IPS-15b (cell line): ENCODE results near the gene PHACTR1.

Experiments
- H3K27me3 ChIP-seq: one replicate; pipeline ENCODE4 v1.6.1; 2013; ENCODE audit warnings: low read length; ENCODE audit not compliant: control insufficient read depth, insufficient read depth
- H3K36me3 ChIP-seq: one replicate; pipeline ENCODE4 v1.6.1; 2013; ENCODE audit warnings: low read length; ENCODE audit not compliant: control insufficient read depth, insufficient read depth
- H3K4me1 ChIP-seq: one replicate; pipeline ENCODE4 v1.6.1; 2013; ENCODE audit warnings: mild to moderate bottlenecking, low read length; ENCODE audit not compliant: control insufficient read depth, insufficient read depth
- H3K4me3 ChIP-seq: one replicate; pipeline ENCODE4 v1.5.1; 2013; ENCODE audit warnings: low read depth, low read length
- H3K9ac ChIP-seq: one replicate; pipeline ENCODE4 v1.6.1; 2013; ENCODE audit warnings: low read depth, mild to moderate bottlenecking, low read length
- H3K9me3 ChIP-seq: one replicate; pipeline ENCODE4 v1.6.1; 2013; ENCODE audit warnings: mild to moderate bottlenecking, low read length; ENCODE audit not compliant: control insufficient read depth, insufficient read depth

The PHACTR1 gene

GRCh38 chr6:13164291-13164690, 447.7 kb downstream of the PHACTR1 start:
- Histone ChIP-seq H3K36me3 (no peaks in the 10 kb centered on the region), H3K9ac (no peak overlapping the region), H3K4me3 (no peak overlapping the region), H3K4me1 (no peaks in the 10 kb centered on the region), H3K27me3 (no peaks in the 10 kb centered on the region), H3K9me3 (no peaks in the 10 kb centered on the region)

GRCh38 chr6:13165502-13166172, 449.1 kb downstream of the PHACTR1 start:
- no peaks in the 10 kb centered on the region for H3K9me3 ChIP-seq

GRCh38 chr6:13166269-13166668, 449.7 kb downstream of the PHACTR1 start:
- no peaks in the 10 kb centered on the region for H3K9me3 ChIP-seq
- no peaks in the 10 kb centered on the region for H3K4me1 ChIP-seq
- no peak overlapping the region for H3K9ac ChIP-seq
- H3K36me3 ChIP-seq: no peaks in the 10 kb centered on the region
- no peaks in the 10 kb centered on the region for H3K27me3 ChIP-seq
- H3K4me3 ChIP-seq: no peak overlapping the region

More at GRCh38 chr6:13165502-13166172, 449.1 kb downstream of the PHACTR1 start:
- no peak overlapping the region for H3K9ac ChIP-seq
- H3K4me3 ChIP-seq: no peak overlapping the region
- H3K4me1 ChIP-seq: no peaks in the 10 kb centered on the region
- H3K36me3 ChIP-seq: no peaks in the 10 kb centered on the region
- H3K27me3 ChIP-seq: no peaks in the 10 kb centered on the region

- H3K4me1 ChIP-seq: no peaks in the 10 kb centered on the region
- H3K9me3 ChIP-seq: no peaks in the 10 kb centered on the region
- H3K36me3 ChIP-seq: no peaks in the 10 kb centered on the region
- no peak overlapping the region for H3K4me3 ChIP-seq
- no peaks in the 10 kb centered on the region for H3K27me3 ChIP-seq
- H3K9ac ChIP-seq: no peak overlapping the region
Measured at GRCh38 chr6:13166916-13167315, 450.3 kb downstream of the PHACTR1 start.

GRCh38 chr6:13172291-13172690, 455.7 kb downstream of the PHACTR1 start:
- peaks cover 24% of the 10 kb centered on the region for H3K4me1 ChIP-seq
- H3K9ac ChIP-seq: no peak overlapping the region
- no peaks in the 10 kb centered on the region for H3K27me3 ChIP-seq
- H3K4me3 ChIP-seq: no peak overlapping the region
- no peaks in the 10 kb centered on the region for H3K36me3 ChIP-seq
- no peaks in the 10 kb centered on the region for H3K9me3 ChIP-seq

GRCh38 chr6:13175087-13175486, 458.5 kb downstream of the PHACTR1 start:
- Histone ChIP-seq H3K4me3 (no peak overlapping the region), H3K36me3 (no peaks in the 10 kb centered on the region), H3K27me3 (no peaks in the 10 kb centered on the region), H3K9me3 (no peaks in the 10 kb centered on the region), H3K4me1 (peaks cover 24% of the 10 kb centered on the region), H3K9ac (no peak overlapping the region)

GRCh38 chr6:13175759-13176158, 459.2 kb downstream of the PHACTR1 start:
- Histone ChIP-seq H3K4me3 (no peak overlapping the region), H3K9ac (no peak overlapping the region), H3K36me3 (no peaks in the 10 kb centered on the region), H3K27me3 (no peaks in the 10 kb centered on the region), H3K4me1 (peaks cover 24% of the 10 kb centered on the region), H3K9me3 (no peaks in the 10 kb centered on the region)

- no peak overlapping the region for H3K4me3 ChIP-seq
- peaks cover 19% of the 10 kb centered on the region for H3K4me1 ChIP-seq
- H3K9ac ChIP-seq: no peak overlapping the region
- no peaks in the 10 kb centered on the region for H3K36me3 ChIP-seq
- no peaks in the 10 kb centered on the region for H3K27me3 ChIP-seq
- no peaks in the 10 kb centered on the region for H3K9me3 ChIP-seq
Measured at GRCh38 chr6:13177664-13178063, 461.1 kb downstream of the PHACTR1 start.

- Histone ChIP-seq H3K27me3 (no peaks in the 10 kb centered on the region), H3K4me1 (peaks cover 19% of the 10 kb centered on the region), H3K9me3 (no peaks in the 10 kb centered on the region), H3K9ac (no peak overlapping the region), H3K36me3 (no peaks in the 10 kb centered on the region), H3K4me3 (no peak overlapping the region)
Measured at GRCh38 chr6:13178107-13178506, 461.5 kb downstream of the PHACTR1 start.

GRCh38 chr6:13180538-13180937, 464.0 kb downstream of the PHACTR1 start:
- Histone ChIP-seq H3K4me1 (peaks cover 3% of the 10 kb centered on the region), H3K36me3 (no peaks in the 10 kb centered on the region), H3K27me3 (no peaks in the 10 kb centered on the region), H3K9me3 (no peaks in the 10 kb centered on the region), H3K9ac (no peak overlapping the region), H3K4me3 (no peak overlapping the region)

- Histone ChIP-seq H3K4me1 (no peaks in the 10 kb centered on the region), H3K36me3 (no peaks in the 10 kb centered on the region), H3K9me3 (no peaks in the 10 kb centered on the region), H3K27me3 (no peaks in the 10 kb centered on the region), H3K4me3 (no peak overlapping the region), H3K9ac (no peak overlapping the region)
Measured at GRCh38 chr6:13181393-13181792, 464.8 kb downstream of the PHACTR1 start.

- Histone ChIP-seq H3K27me3 (no peaks in the 10 kb centered on the region), H3K4me1 (no peaks in the 10 kb centered on the region), H3K9me3 (no peaks in the 10 kb centered on the region), H3K9ac (no peak overlapping the region), H3K36me3 (no peaks in the 10 kb centered on the region), H3K4me3 (no peak overlapping the region)
Measured at GRCh38 chr6:13183415-13184088, 467.0 kb downstream of the PHACTR1 start.
